MM.1S (cell line): ENCODE results near the gene SP3.

ENCODE experiments used
- DNase-seq: peaks from one replicate; pipeline ENCODE4 v3.0.0-alpha.2; 2015
- H2AFZ ChIP-seq: fragments of 300-600 bp; sonication (generic); 2 replicates; pipeline ENCODE4 v1.6.0; 2016; ENCODE audit warnings: antibody characterized with exemption, low read length
- H3F3A ChIP-seq: fragments of 300-600 bp; sonication (generic); 2 replicates; pipeline ENCODE4 v1.6.1; 2016; ENCODE audit warnings: mild to moderate bottlenecking, antibody characterized with exemption, low read length, moderate library complexity, mixed read lengths; ENCODE audit not compliant: insufficient read depth
- H3K27ac ChIP-seq: fragments of 300-600 bp; sonication (generic); 2 replicates; pipeline ENCODE4 v1.5.1; 2016; ENCODE audit warnings: mild to moderate bottlenecking, low read length
- H3K27me3 ChIP-seq: fragments of 300-600 bp; sonication (generic); replicated peaks from 2 replicates; pipeline ENCODE4 v1.6.0; 2016; ENCODE audit warnings: low read length; ENCODE audit not compliant: insufficient read depth
- H3K36me3 ChIP-seq: fragments of 300-600 bp; sonication (generic); replicated peaks from 2 replicates; pipeline ENCODE4 v1.6.1; 2016; ENCODE audit warnings: mild to moderate bottlenecking, low read length, mixed read lengths; ENCODE audit not compliant: insufficient read depth
- H3K4me1 ChIP-seq: fragments of 300-600 bp; sonication (generic); 2 replicates; pipeline ENCODE4 v1.6.1; 2016; ENCODE audit warnings: low read length, mixed read lengths
- H3K4me2 ChIP-seq: fragments of 300-600 bp; sonication (generic); 2 replicates; pipeline ENCODE4 v1.6.0; 2016; ENCODE audit warnings: low read depth, low read length
- H3K4me3 ChIP-seq: fragments of 300-600 bp; sonication (generic); 2 replicates; pipeline ENCODE4 v1.5.1; 2016; ENCODE audit warnings: low read length, mixed read lengths
- H3K79me2 ChIP-seq: fragments of 300-600 bp; sonication (generic); 2 replicates; pipeline ENCODE4 v1.6.1; 2016; ENCODE audit warnings: mixed run types, low read length, mixed read lengths
- H3K9ac ChIP-seq: fragments of 300-600 bp; sonication (generic); 2 replicates; pipeline ENCODE4 v1.6.1; 2016; ENCODE audit warnings: low read length, mixed read lengths
- H3K9me2 ChIP-seq: fragments of 300-600 bp; sonication (generic); replicated peaks from 2 replicates; pipeline ENCODE4 v1.6.1; 2016; ENCODE audit warnings: mild to moderate bottlenecking, low read length, mixed read lengths; ENCODE audit not compliant: insufficient read depth
- H3K9me3 ChIP-seq: fragments of 300-600 bp; sonication (generic); replicated peaks from 2 replicates; pipeline ENCODE4 v1.6.1; 2016; ENCODE audit warnings: mild to moderate bottlenecking, low read length, mixed read lengths; ENCODE audit not compliant: insufficient read depth
- H4K20me1 ChIP-seq: fragments of 300-600 bp; sonication (generic); 2 replicates; pipeline ENCODE4 v1.6.1; 2016; ENCODE audit warnings: mild to moderate bottlenecking, low read length, moderate library complexity, mixed read lengths; ENCODE audit not compliant: insufficient read depth
- CTCF ChIP-seq: fragments of 300-600 bp; sonication (generic); IDR thresholded peaks from 2 replicates; pipeline ENCODE4 v1.5.1; 2016; ENCODE audit warnings: antibody characterized with exemption, low read length, mixed read lengths
- EZH2 ChIP-seq: fragments of 300-600 bp; sonication (generic); optimal IDR thresholded peaks from 2 replicates; pipeline ENCODE3; 2017; ENCODE audit warnings: low read depth, mild to moderate bottlenecking, antibody characterized with exemption, low read length, mixed read lengths
- EZH2phosphoT487 ChIP-seq: fragments of 300-600 bp; sonication (generic); IDR thresholded peaks from 2 replicates; pipeline ENCODE4 v1.6.1; 2018; ENCODE audit warnings: antibody characterized with exemption, low read length

SP3 gene

GRCh38 chr2:173924285-173924684 is 40.9 kb downstream of the SP3 start:
- Histone ChIP-seq H3K4me2 (no peak overlapping the region), H3K9me2 (no peaks in the 10 kb centered on the region), H3K79me2 (peaks cover 99% of the 10 kb centered on the region), H3K27me3 (no peaks in the 10 kb centered on the region), H2AFZ (no peak overlapping the region), H3K27ac (no peak overlapping the region), H3K4me1 (no peaks in the 10 kb centered on the region), H3K36me3 (peaks cover 5% of the 10 kb centered on the region; the same call in 1 of the 2 replicates), H3K9ac (no peak overlapping the region), H3K4me3 (no peak overlapping the region), H4K20me1 (peaks cover 57% of the 10 kb centered on the region), H3F3A (no peaks in the 10 kb centered on the region), H3K9me3 (no peaks in the 10 kb centered on the region)
- TF ChIP-seq CTCF (no peak), EZH2 (no peak), EZH2phosphoT487 (no peak)
- DNase-seq: no peak

- no peak overlapping the region for H2AFZ ChIP-seq
- no peak overlapping the region for H3K27ac ChIP-seq
- H3K4me2 ChIP-seq: no peak overlapping the region
- no peaks in the 10 kb centered on the region for H3K9me3 ChIP-seq
- H3F3A ChIP-seq: no peaks in the 10 kb centered on the region
- H3K4me1 ChIP-seq: no peaks in the 10 kb centered on the region
- H3K79me2 ChIP-seq: peaks cover 99% of the 10 kb centered on the region
- no peak for TF ChIP-seq EZH2
- TF ChIP-seq CTCF: no peak
- TF ChIP-seq EZH2phosphoT487: no peak
- no peak overlapping the region for H3K4me3 ChIP-seq
- no peaks in the 10 kb centered on the region for H3K9me2 ChIP-seq
- peaks cover 14% of the 10 kb centered on the region for H3K36me3 ChIP-seq
- peaks cover 65% of the 10 kb centered on the region for H4K20me1 ChIP-seq
- no peak for DNase-seq
- H3K27me3 ChIP-seq: no peaks in the 10 kb centered on the region
- H3K9ac ChIP-seq: no peak overlapping the region
Measured at GRCh38 chr2:173922760-173923159, 42.4 kb downstream of the SP3 start.

GRCh38 chr2:173922068-173922467 is 43.1 kb downstream of the SP3 start:
- Histone ChIP-seq H3F3A (no peaks in the 10 kb centered on the region), H3K79me2 (peaks cover 99% of the 10 kb centered on the region), H3K27ac (no peak overlapping the region), H2AFZ (no peak overlapping the region), H3K4me1 (no peaks in the 10 kb centered on the region), H4K20me1 (peaks cover 69% of the 10 kb centered on the region), H3K9me2 (no peaks in the 10 kb centered on the region), H3K4me3 (no peak overlapping the region), H3K9me3 (no peaks in the 10 kb centered on the region), H3K9ac (no peak overlapping the region), H3K4me2 (no peak overlapping the region), H3K36me3 (peaks cover 18% of the 10 kb centered on the region), H3K27me3 (no peaks in the 10 kb centered on the region)
- DNase-seq: no peak
- TF ChIP-seq CTCF: no peak
- TF ChIP-seq EZH2: no peak
- TF ChIP-seq EZH2phosphoT487: no peak
